HCT116 (cell line): Measurements from ENCODE around the gene GTF2F1.

Experiments used
- ATF3 ChIP-seq: IDR thresholded peaks from 2 replicates; pipeline ENCODE4 v1.6.1; 2012
- CEBPB ChIP-seq: IDR thresholded peaks from 2 replicates; pipeline ENCODE4 v1.6.1; 2012; ENCODE audit warnings: low read depth
- EZH2phosphoT487 ChIP-seq: fragments of 200-600 bp; IDR thresholded peaks from 2 replicates; pipeline ENCODE4 v1.6.1; 2018; ENCODE audit warnings: antibody characterized with exemption, borderline replicate concordance
- FOSL1 ChIP-seq: IDR thresholded peaks from 2 replicates; pipeline ENCODE4 v1.6.1; 2012; ENCODE audit warnings: low read depth
- POLR2A ChIP-seq: IDR thresholded peaks from 2 replicates; pipeline ENCODE4 v1.7.0; 2011; ENCODE audit warnings: borderline replicate concordance; ENCODE audit not compliant: insufficient read depth, insufficient read length; ENCODE audit errors: extremely low read depth
- POLR2AphosphoS5 ChIP-seq: IDR thresholded peaks from 2 replicates; pipeline ENCODE4 v1.6.1; 2011; ENCODE audit warnings: mild to moderate bottlenecking, low read depth, low read length, moderate library complexity
- SP1 ChIP-seq: IDR thresholded peaks from 2 replicates; pipeline ENCODE4 v1.6.1; 2012; ENCODE audit warnings: low read depth
- YY1 ChIP-seq: IDR thresholded peaks from 2 replicates; pipeline ENCODE4 v1.6.1; 2011; ENCODE audit warnings: low read length, low read depth, moderate library complexity, mild to moderate bottlenecking; ENCODE audit not compliant: insufficient replicate concordance; ENCODE audit errors: extremely low read depth
- TF ChIP-seq, protein P1 (sequence below), 3 experiments: fragments of 200-600 bp in 1 of 3; sonication (generic) in 1 of 3; IDR thresholded peaks in 2 of 3; conservative IDR thresholded peaks in 1 of 3; 2 replicates each; pipeline ENCODE4 v1.5.1; 2012 to 2017; ENCODE audit warnings: low read depth in 2 of 3, low read length in 2 of 3, antibody characterized with exemption in 1 of 3, borderline replicate concordance in 1 of 3, control low read depth in 1 of 3, mild to moderate bottlenecking in 1 of 3, mixed read lengths in 1 of 3, mixed run types in 1 of 3, moderate library complexity in 1 of 3; ENCODE audit not compliant: insufficient read depth in 1 of 3
- TF ChIP-seq, protein P2 (sequence below): IDR thresholded peaks from 2 replicates; pipeline ENCODE4 v1.6.1; 2012; ENCODE audit warnings: low read depth

DNA sequence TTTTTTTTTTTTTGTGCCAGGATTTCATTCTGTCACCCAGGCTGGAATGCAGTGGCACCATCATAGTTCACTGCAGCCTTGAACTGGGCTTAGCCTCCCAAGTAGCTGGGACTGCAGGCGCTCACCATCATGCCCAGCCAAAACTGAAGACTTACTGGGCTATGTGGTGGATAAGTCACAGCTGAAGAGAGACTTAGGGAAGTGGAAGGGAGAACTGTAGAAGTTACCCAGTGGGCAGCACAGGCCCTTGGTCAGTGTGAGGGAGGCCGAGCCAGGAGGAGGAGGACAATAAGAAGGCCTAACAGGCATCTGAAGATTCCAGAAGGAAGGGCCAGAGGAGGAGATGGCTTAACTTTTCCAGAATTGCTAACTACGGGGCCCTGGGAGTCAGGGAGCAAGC, 13.2 kb downstream of the GTF2F1 start:
- TF ChIP-seq, protein P1, sequence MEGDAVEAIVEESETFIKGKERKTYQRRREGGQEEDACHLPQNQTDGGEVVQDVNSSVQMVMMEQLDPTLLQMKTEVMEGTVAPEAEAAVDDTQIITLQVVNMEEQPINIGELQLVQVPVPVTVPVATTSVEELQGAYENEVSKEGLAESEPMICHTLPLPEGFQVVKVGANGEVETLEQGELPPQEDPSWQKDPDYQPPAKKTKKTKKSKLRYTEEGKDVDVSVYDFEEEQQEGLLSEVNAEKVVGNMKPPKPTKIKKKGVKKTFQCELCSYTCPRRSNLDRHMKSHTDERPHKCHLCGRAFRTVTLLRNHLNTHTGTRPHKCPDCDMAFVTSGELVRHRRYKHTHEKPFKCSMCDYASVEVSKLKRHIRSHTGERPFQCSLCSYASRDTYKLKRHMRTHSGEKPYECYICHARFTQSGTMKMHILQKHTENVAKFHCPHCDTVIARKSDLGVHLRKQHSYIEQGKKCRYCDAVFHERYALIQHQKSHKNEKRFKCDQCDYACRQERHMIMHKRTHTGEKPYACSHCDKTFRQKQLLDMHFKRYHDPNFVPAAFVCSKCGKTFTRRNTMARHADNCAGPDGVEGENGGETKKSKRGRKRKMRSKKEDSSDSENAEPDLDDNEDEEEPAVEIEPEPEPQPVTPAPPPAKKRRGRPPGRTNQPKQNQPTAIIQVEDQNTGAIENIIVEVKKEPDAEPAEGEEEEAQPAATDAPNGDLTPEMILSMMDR (IDR thresholded peaks at IDR 0.05 in 2 of 3, conservative IDR thresholded peaks at IDR 0.05 in 1 of 3; ENCODE audit: borderline replicate concordance in 1 of 3, insufficient read depth in 1 of 3, low read depth in 2 of 3, low read length in 2 of 3): no peak
- TF ChIP-seq, protein P2, sequence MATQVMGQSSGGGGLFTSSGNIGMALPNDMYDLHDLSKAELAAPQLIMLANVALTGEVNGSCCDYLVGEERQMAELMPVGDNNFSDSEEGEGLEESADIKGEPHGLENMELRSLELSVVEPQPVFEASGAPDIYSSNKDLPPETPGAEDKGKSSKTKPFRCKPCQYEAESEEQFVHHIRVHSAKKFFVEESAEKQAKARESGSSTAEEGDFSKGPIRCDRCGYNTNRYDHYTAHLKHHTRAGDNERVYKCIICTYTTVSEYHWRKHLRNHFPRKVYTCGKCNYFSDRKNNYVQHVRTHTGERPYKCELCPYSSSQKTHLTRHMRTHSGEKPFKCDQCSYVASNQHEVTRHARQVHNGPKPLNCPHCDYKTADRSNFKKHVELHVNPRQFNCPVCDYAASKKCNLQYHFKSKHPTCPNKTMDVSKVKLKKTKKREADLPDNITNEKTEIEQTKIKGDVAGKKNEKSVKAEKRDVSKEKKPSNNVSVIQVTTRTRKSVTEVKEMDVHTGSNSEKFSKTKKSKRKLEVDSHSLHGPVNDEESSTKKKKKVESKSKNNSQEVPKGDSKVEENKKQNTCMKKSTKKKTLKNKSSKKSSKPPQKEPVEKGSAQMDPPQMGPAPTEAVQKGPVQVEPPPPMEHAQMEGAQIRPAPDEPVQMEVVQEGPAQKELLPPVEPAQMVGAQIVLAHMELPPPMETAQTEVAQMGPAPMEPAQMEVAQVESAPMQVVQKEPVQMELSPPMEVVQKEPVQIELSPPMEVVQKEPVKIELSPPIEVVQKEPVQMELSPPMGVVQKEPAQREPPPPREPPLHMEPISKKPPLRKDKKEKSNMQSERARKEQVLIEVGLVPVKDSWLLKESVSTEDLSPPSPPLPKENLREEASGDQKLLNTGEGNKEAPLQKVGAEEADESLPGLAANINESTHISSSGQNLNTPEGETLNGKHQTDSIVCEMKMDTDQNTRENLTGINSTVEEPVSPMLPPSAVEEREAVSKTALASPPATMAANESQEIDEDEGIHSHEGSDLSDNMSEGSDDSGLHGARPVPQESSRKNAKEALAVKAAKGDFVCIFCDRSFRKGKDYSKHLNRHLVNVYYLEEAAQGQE: no peak
- TF ChIP-seq POLR2A (no peak), POLR2AphosphoS5 (no peak), ATF3 (no peak), SP1 (no peak), EZH2phosphoT487 (no peak), FOSL1 (no peak), YY1 (no peak), CEBPB (no peak)
